Loucy (cell line): ENCODE measurements around the gene UBQLN1.

Experiments used
- H2AFZ ChIP-seq: fragments of 200-600 bp; sonication (generic); 2 replicates; pipeline ENCODE4 v1.6.0; 2016; ENCODE audit warnings: antibody characterized with exemption, mild to moderate bottlenecking, low read length, moderate library complexity
- H3F3A ChIP-seq: fragments of 200-600 bp; 2 replicates; pipeline ENCODE4 v1.6.0; 2016; ENCODE audit warnings: antibody characterized with exemption, low read depth, mild to moderate bottlenecking
- H3K27me3 ChIP-seq: fragments of 200-600 bp; sonication (generic); 2 replicates; pipeline ENCODE4 v1.6.1; 2014; ENCODE audit warnings: low read length, mild to moderate bottlenecking; ENCODE audit not compliant: insufficient read depth, poor library complexity, severe bottlenecking
- H3K36me3 ChIP-seq: fragments of 200-600 bp; sonication (generic); 2 replicates; pipeline ENCODE4 v1.6.1; 2016; ENCODE audit warnings: low read length; ENCODE audit not compliant: insufficient read depth
- H3K4me1 ChIP-seq: fragments of 200-600 bp; sonication (generic); 2 replicates; pipeline ENCODE4 v1.5.1; 2014; ENCODE audit warnings: low read length, mild to moderate bottlenecking; ENCODE audit not compliant: insufficient read depth, poor library complexity, severe bottlenecking
- H3K4me2 ChIP-seq: fragments of 200-600 bp; sonication (generic); 2 replicates; pipeline ENCODE4 v1.6.0; 2014; ENCODE audit warnings: antibody characterized with exemption, low read length, low read depth, mild to moderate bottlenecking; ENCODE audit not compliant: poor library complexity, severe bottlenecking
- H3K4me3 ChIP-seq: fragments of 200-600 bp; sonication (generic); 2 replicates; pipeline ENCODE4 v1.5.1; 2014; ENCODE audit warnings: low read length, mild to moderate bottlenecking, mixed read lengths; ENCODE audit not compliant: poor library complexity, severe bottlenecking
- H3K79me2 ChIP-seq: fragments of 200-600 bp; sonication (generic); 2 replicates; pipeline ENCODE4 v1.6.1; 2014; ENCODE audit warnings: low read length; ENCODE audit not compliant: insufficient read depth
- H3K9ac ChIP-seq: fragments of 200-600 bp; sonication (generic); 2 replicates; pipeline ENCODE4 v1.6.0; 2014; ENCODE audit warnings: mild to moderate bottlenecking, low read depth, low read length, moderate library complexity; ENCODE audit not compliant: poor library complexity, severe bottlenecking
- H3K9me2 ChIP-seq: fragments of 200-600 bp; sonication (generic); replicated peaks from 2 replicates; pipeline ENCODE4 v1.6.1; 2016; ENCODE audit warnings: low read depth, low read length, mixed read lengths
- H3K9me3 ChIP-seq: fragments of 200-600 bp; sonication (generic); 2 replicates; pipeline ENCODE4 v1.6.1; 2014; ENCODE audit warnings: mild to moderate bottlenecking, antibody characterized with exemption, low read length, low read depth; ENCODE audit not compliant: insufficient read depth
- H4K20me1 ChIP-seq: fragments of 200-600 bp; sonication (generic); 2 replicates; pipeline ENCODE4 v1.6.0; 2014; ENCODE audit warnings: antibody characterized with exemption, low read length, mild to moderate bottlenecking; ENCODE audit not compliant: insufficient read depth, poor library complexity, severe bottlenecking
- CTCF ChIP-seq: fragments of 200-600 bp; sonication (generic); conservative IDR thresholded peaks from 2 replicates; pipeline ENCODE4 v1.5.1; 2014; ENCODE audit warnings: mild to moderate bottlenecking, antibody characterized with exemption, low read length
- EZH2phosphoT487 ChIP-seq: fragments of 200-600 bp; IDR thresholded peaks from 2 replicates; pipeline ENCODE4 v1.6.1; 2018; ENCODE audit warnings: antibody characterized with exemption, mild to moderate bottlenecking, moderate library complexity, borderline replicate concordance

UBQLN1 gene

GRCh38 chr9:83680233-83680632 lies 27.5 kb downstream of the UBQLN1 start:
- no peak overlapping the region for H3K4me2 ChIP-seq
- H3K9ac ChIP-seq = no peak overlapping the region
- H3K4me3 ChIP-seq = no peak overlapping the region
- H3K79me2 ChIP-seq = peaks cover 73% of the 10 kb centered on the region
- no peaks in the 10 kb centered on the region for H3K9me2 ChIP-seq
- H3K27me3 ChIP-seq = no peaks in the 10 kb centered on the region
- H3F3A ChIP-seq = no peaks in the 10 kb centered on the region
- TF ChIP-seq EZH2phosphoT487 = no peak
- no peak for TF ChIP-seq CTCF
- H3K36me3 ChIP-seq = peaks cover 81% of the 10 kb centered on the region
- no peaks in the 10 kb centered on the region for H3K9me3 ChIP-seq
- no peaks in the 10 kb centered on the region for H3K4me1 ChIP-seq
- H2AFZ ChIP-seq = no peak overlapping the region
- H4K20me1 ChIP-seq = peaks cover 47% of the 10 kb centered on the region

GRCh38 chr9:83677596-83677995 lies 30.2 kb downstream of the UBQLN1 start:
- no peak for TF ChIP-seq CTCF
- no peak for TF ChIP-seq EZH2phosphoT487
- H3K9ac ChIP-seq = no peak overlapping the region
- no peak overlapping the region for H2AFZ ChIP-seq
- no peaks in the 10 kb centered on the region for H3K9me3 ChIP-seq
- H3K79me2 ChIP-seq = peaks cover 62% of the 10 kb centered on the region
- peaks cover 91% of the 10 kb centered on the region for H3K36me3 ChIP-seq
- no peak overlapping the region for H3K4me2 ChIP-seq
- H3K4me1 ChIP-seq = no peaks in the 10 kb centered on the region
- H4K20me1 ChIP-seq = peaks cover 52% of the 10 kb centered on the region
- no peaks in the 10 kb centered on the region for H3F3A ChIP-seq
- no peaks in the 10 kb centered on the region for H3K27me3 ChIP-seq
- H3K9me2 ChIP-seq = no peaks in the 10 kb centered on the region
- H3K4me3 ChIP-seq = no peak overlapping the region

GRCh38 chr9:83675466-83675865 lies 32.3 kb downstream of the UBQLN1 start:
- Histone ChIP-seq H3K4me1 (no peaks in the 10 kb centered on the region), H3K4me2 (no peak overlapping the region), H4K20me1 (peaks cover 34% of the 10 kb centered on the region), H3K36me3 (peaks cover 92% of the 10 kb centered on the region), H3K9me3 (no peaks in the 10 kb centered on the region), H3K79me2 (peaks cover 43% of the 10 kb centered on the region), H3K4me3 (no peak overlapping the region), H3K9ac (no peak overlapping the region), H3F3A (no peaks in the 10 kb centered on the region), H2AFZ (no peak overlapping the region), H3K27me3 (no peaks in the 10 kb centered on the region), H3K9me2 (no peaks in the 10 kb centered on the region)
- no peak for TF ChIP-seq CTCF
- TF ChIP-seq EZH2phosphoT487 = no peak
